Measurements from ENCODE around the gene HS3ST3A1. TPM values are rescaled to one million over a fixed set of nuclear protein-coding genes. Genes with fewer than 3 reads are reported as not detected.
"Not testable (repeated sequence)": the region's sequence is repeated elsewhere in the genome, so short reads cannot be mapped to it uniquely, and the experiment has no call there.

Gene HS3ST3A1
- total and polyA plus RNA-seq, 10 donors = 1.9 to 25.9 (median 16.4) TPM

DNA sequence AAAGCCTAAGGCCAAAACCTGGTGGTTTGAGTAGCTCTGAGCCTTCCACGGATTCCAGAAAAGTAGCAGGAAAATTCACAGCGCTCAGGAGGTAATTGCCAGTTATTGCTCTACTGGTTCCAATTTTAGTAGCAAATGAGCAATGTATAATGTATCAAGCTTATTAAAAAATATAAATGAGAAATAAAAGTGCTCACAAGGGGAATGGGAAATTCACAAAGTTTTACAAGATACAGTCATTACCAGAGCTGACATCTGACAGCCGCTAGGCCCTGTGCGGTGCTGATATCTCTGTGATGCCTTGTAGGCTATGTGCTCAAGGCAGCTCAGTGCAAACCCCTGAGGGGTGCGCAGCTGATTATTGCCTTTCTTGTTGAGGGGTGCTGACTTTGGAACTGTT, 47.5 kb downstream of the HS3ST3A1 start:
- no peak for DNase-seq
- intact Hi-C loops (cut with DNase I; ENCODE audit: low total_unique reads) = no loop called here
- TF ChIP-seq POLR2AphosphoS5 (IDR thresholded peaks at IDR 0.05) (no peak), CTCF (IDR thresholded peaks at IDR 0.05 in 8 of 11, conservative IDR thresholded peaks at IDR 0.05 in 3 of 11) (no peak), POLR2A (IDR thresholded peaks at IDR 0.05) (no peak)
- Histone ChIP-seq H3K9me3 (peaks cover 0 to 8% (median 0%) of the 10 kb centered on the region in 8 donors), H3K27me3 (replicated peaks in 1 of 7) (no peaks in the 10 kb centered on the region), H3K4me3 (no peak overlapping the region), H3K36me3 (no peaks in the 10 kb centered on the region), H3K4me1 (peaks cover 0 to 3% (median 0%) of the 10 kb centered on the region in 6 donors), H3K27ac (no peak overlapping the region)
- WGBS, 5 donors = 92 to 100% (median 95%) methylated on average over 5 of the region's 5 CpGs

DNA sequence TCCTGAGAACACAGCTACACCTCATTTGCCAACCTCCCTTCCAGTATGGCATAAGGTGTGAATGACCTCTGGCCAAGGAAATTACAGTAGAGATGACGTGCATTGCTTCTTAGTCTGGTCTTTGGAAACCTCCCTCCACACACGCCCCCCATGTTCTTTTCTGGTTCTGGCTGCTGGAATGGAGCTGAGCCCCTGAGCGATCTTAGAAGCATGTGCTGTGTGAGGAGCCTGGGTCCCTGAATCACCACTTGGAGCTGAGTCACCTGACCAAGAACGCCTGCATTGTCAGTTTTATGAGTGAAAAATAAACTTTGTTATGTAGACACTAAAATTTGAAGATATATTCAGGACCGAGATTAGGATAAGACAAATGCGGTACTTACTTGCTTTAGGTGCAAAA, 51.4 kb downstream of the HS3ST3A1 start:
- 87 to 96% (median 90%) methylated on average over 6 of the region's 6 CpGs for WGBS, 5 donors
- DNase-seq = no peak
- Histone ChIP-seq H3K9me3 (peaks cover 0 to 8% (median 0%) of the 10 kb centered on the region in 8 donors), H3K27me3 (replicated peaks in 1 of 7) (no peaks in the 10 kb centered on the region), H3K4me3 (no peak overlapping the region), H3K4me1 (no peaks in the 10 kb centered on the region), H3K36me3 (no peaks in the 10 kb centered on the region), H3K27ac (no peak overlapping the region)
- intact Hi-C loops (cut with DNase I; ENCODE audit: low total_unique reads) = no loop called here
- no peak for TF ChIP-seq POLR2A (IDR thresholded peaks at IDR 0.05)
- TF ChIP-seq POLR2AphosphoS5 (IDR thresholded peaks at IDR 0.05) = no peak
- no peak for TF ChIP-seq CTCF (IDR thresholded peaks at IDR 0.05 in 8 of 11, conservative IDR thresholded peaks at IDR 0.05 in 3 of 11)

- DNase-seq; intact Hi-C loops (cut with DNase I; ENCODE audit: low total_unique reads); H3K4me3 ChIP-seq; H3K27me3 ChIP-seq (replicated peaks in 1 of 7); H3K36me3 ChIP-seq; H3K9me3 ChIP-seq; H3K4me1 ChIP-seq; H3K27ac ChIP-seq: not testable (repeated sequence)
- WGBS, 5 donors = 79 to 96% (median 83%) methylated on average over 6 of the region's 6 CpGs
Measured at GRCh38 chr17:13548576-13548975, 53.2 kb downstream of the HS3ST3A1 start.

- H3K27me3 ChIP-seq (replicated peaks in 1 of 7) = no peaks in the 10 kb centered on the region
- H3K27ac ChIP-seq = no peak overlapping the region
- 87 to 99% (median 95%) methylated on average over 2 of the region's 2 CpGs for WGBS, 5 donors
- no peaks in the 10 kb centered on the region for H3K9me3 ChIP-seq
- no peak for DNase-seq
- intact Hi-C loops (cut with DNase I; ENCODE audit: low total_unique reads) = no loop called here
- TF ChIP-seq POLR2AphosphoS5 (IDR thresholded peaks at IDR 0.05) = no peak
- no peak for TF ChIP-seq CTCF (IDR thresholded peaks at IDR 0.05 in 8 of 11, conservative IDR thresholded peaks at IDR 0.05 in 3 of 11)
- TF ChIP-seq POLR2A (IDR thresholded peaks at IDR 0.05) = no peak
- H3K36me3 ChIP-seq = no peaks in the 10 kb centered on the region
- H3K4me3 ChIP-seq = no peak overlapping the region
- H3K4me1 ChIP-seq = no peaks in the 10 kb centered on the region
Measured at GRCh38 chr17:13546851-13547250, 54.9 kb downstream of the HS3ST3A1 start.

DNA sequence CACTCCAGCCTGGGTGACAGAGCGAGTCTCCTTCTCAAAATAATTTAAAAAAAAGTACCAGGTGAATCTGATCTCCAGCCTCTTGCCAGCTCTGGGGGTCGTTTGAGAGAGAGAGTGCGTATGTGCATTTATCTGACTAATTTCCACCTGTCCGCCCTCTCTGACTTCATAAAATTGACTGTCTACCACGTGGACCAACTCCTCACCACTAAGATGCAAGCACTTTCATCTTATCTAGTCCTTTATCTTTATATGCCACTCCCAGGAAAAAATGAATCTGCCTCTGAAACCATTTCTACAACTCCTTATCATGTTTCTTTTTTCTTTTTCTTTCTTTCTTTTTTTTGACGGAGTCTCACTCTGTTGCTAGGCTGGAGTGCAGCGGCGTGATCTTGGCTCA, 55.8 kb downstream of the HS3ST3A1 start:
- Histone ChIP-seq H3K4me3 (no peak overlapping the region), H3K4me1 (peaks cover 0 to 1% (median 0%) of the 10 kb centered on the region in 6 donors), H3K27me3 (replicated peaks in 1 of 7) (no peaks in the 10 kb centered on the region), H3K36me3 (no peaks in the 10 kb centered on the region), H3K9me3 (no peaks in the 10 kb centered on the region), H3K27ac (no peak overlapping the region)
- 59 to 77% (median 67%) methylated on average over 8 of the region's 8 CpGs for WGBS, 5 donors
- no peak for TF ChIP-seq POLR2A (IDR thresholded peaks at IDR 0.05)
- no peak for TF ChIP-seq CTCF (IDR thresholded peaks at IDR 0.05 in 8 of 11, conservative IDR thresholded peaks at IDR 0.05 in 3 of 11)
- no peak for TF ChIP-seq POLR2AphosphoS5 (IDR thresholded peaks at IDR 0.05)
- intact Hi-C loops (cut with DNase I; ENCODE audit: low total_unique reads) = no loop called here
- DNase-seq = no peak
